Cerebellar cortex (tissue), 1 donor: ENCODE data around the gene ACOT13.
"Not testable (repeated sequence)": the region's sequence is repeated elsewhere in the genome, so short reads cannot be mapped to it uniquely, and the experiment has no call there.

Experiments used
- DNase-seq: peaks from one replicate; pipeline ENCODE4 v3.0.0-alpha.2; 2015; ENCODE audit warnings: low spot score

The ACOT13 gene

DNA sequence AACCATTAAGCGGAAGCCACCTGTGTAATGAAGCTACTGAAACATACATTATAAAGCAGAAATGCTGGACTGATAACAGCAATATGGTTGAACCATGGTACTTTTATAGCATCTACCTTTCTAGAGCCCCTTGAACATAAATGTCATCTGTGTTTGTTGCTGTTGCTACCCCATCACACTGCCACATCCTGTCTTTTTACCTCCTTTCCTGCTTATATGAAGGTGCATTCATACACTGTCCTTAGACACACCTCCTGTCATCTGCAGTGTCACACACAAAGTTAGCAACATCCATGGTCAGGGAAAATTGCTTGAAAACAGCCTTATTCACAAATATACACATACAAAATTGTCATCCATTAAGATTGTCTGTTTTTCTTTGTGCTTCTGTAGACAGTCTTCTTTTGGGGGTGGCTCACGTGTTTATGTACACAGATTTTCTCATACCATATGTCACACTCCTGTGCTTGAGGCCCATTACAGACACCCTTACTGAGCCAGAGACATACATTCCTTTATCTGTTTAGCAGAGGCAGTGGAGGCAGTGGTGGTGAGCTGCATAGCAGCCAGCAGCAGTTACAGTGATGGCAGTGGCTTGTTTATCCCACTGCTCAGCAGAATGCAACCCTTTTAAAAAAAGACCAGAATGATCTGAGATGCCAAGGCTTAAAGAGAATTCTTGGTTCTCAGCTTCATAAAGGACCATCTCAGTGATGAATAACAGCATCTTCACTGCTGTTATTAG, 26.1 kb downstream of the ACOT13 start:
- DNase-seq: no peak

DNA sequence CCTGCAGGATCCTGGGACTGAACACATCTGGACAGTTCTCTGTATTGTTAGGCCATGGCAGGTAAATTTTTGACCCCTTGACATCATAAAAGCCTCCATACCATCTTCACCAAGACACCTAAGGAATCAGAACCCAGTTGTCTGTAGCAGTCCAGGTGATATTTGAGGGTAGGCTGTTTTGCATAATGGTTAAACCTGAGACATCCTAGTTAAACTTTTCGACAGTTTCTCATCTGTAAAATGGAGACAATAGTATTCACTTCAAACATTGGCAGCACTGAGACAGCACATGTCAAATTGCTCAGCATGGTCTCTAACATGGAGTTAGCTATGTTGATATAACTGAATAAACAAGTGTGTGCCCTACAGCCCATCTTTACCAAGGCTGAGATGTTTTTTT, 27.3 kb downstream of the ACOT13 start:
- no peak for DNase-seq

GRCh38 chr6:24695635-24696034, 28.8 kb downstream of the ACOT13 start:
- DNase-seq: peak; percentile 67

- DNase-seq: no peak
Measured at GRCh38 chr6:24696097-24696496, 29.2 kb downstream of the ACOT13 start.

DNA sequence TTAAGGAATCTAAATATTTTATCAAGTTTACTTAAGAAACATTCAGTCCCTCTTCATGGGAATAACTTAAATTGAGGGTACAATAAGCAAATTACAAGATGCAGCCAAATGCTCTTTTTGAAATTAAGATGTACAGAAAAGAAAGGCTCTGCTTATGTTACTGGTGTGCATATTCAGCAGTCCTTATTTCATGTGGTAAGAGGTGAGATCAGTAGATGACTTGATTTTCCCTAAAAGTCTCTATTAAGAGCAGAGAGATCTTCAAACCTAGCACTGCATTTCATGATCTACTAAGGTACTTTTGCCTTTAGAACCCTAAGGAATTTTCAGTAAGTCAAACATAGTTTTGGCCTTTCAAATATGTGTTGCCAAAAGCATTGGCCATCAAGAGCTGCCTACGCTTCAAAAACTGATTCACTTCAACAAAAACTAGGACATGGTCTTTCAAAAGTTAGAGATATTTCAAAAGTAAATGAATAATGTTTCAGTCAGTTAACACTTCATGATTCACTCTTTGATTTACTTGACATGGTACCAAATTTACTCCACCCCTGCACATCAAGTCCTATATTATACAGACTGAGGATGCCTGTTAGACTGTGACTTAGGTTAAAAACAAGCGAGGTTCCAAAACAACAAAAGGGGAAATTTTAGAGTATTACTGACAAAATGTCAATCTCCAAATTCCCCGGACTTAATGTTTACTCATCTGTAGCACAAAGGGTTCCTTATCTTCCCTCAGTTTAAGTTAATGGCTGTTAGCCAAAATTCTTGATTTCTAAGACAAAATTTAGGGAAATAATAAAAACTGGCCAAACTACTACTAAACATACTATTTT, 32.9 kb downstream of the ACOT13 start:
- no peak for DNase-seq

- no peak for DNase-seq
Measured at GRCh38 chr6:24702720-24703282, 35.9 kb downstream of the ACOT13 start.

GRCh38 chr6:24704468-24704867, 37.6 kb downstream of the ACOT13 start:
- no peak for DNase-seq

- DNase-seq: no peak
Measured at GRCh38 chr6:24708612-24709011, 41.7 kb downstream of the ACOT13 start.

- no peak for DNase-seq
Measured at GRCh38 chr6:24709014-24709711, 42.3 kb downstream of the ACOT13 start.

DNA sequence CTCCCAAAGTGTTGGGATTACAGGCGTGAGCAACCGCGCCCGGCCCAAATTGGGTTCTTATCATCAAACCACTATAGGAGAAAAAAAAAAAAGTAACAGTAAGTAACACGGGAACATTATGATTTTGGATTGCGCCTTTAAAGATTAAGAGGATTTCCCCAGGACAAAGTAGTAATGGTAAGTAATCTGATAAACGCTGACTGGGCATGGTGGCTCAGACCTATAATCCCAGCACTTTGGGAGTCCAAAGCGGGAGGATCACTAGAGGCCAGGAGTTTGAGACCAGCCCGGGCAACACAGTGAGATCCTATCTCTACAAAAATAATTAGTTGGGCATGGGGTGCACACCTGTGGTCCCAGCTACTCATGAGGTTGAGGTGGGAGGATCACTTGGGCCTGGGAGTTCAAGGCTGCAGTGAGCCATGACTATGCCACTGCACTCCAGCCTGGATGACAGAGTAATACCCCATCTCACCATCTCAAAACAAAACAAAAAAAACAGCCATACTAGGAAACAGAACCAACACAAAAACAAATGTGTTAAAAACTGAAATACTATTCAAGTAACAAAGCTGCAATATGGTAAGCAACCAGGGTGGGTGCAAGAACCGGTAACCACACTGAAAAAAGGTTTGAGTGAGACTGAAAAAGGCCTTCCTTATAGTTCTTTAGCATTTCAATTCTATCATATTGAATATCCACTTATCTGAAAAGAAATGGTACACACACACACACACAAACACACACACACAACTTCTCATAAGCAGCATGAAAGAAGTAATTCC, 43.8 kb downstream of the ACOT13 start:
- no peak for DNase-seq

DNA sequence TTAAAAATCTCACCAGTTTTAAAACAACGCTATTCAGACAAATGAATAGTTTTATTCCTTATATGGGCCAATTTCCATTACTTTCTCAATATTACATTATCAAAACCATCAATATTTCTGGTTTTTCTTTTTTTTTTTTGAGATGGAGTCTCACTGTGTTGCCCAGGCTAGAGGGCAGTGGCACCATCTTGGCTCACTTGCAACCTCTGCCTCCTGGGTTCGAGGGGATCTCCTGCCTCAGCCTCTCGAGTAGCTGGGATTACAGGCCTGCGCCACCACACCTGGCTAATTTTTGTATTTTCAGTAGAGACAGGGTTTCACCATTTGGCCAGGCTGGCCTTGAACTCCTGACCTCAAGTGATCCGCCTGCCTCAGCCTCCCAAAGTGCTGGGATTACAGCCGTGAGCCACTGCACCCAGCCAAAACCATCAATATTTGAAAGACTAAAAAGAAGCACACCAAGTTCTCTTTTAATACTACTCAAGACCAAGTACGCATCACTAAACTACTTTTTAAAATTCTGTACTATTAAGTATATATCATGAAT, 49.8 kb downstream of the ACOT13 start:
- not testable (repeated sequence) for DNase-seq

- DNase-seq: no peak
Measured at GRCh38 chr6:24718449-24719124, 51.7 kb downstream of the ACOT13 start.

- DNase-seq: no peak
Measured at GRCh38 chr6:24719125-24719971, 52.5 kb downstream of the ACOT13 start, which contains the start of gene C6orf62. TSS of gene C6orf62 (minus strand) at chr6:24719154. CDS start at chr6:24718668, 486 bp downstream.

DNA sequence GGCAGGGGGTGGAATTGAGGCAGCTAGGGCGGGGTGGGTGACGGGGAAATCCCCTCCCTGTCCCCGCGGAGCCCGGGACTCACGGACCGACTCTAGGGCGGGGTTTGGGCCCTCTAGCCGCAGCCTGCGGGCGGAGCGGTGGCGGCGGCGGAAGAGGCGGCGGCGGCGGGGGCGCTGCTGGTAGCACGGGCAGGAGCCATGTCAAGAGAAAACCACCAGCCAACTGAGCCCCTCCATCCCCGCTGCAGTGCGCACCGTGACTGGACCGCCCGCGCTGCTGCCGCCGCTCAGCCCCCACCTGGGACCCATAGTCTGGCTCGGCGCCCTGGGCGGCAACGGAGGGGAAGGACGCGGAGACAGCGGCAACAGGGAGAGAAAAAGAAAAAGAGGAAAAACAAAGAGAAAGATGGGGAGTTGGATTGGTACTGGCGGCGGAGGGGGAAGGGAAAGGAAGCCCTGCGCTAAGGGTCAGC, 53.3 kb downstream of the ACOT13 start:
- DNase-seq: peak; percentile 37

GRCh38 chr6:24720604-24721460, 54.0 kb downstream of the ACOT13 start:
- peak; percentile 100 for DNase-seq

DNA sequence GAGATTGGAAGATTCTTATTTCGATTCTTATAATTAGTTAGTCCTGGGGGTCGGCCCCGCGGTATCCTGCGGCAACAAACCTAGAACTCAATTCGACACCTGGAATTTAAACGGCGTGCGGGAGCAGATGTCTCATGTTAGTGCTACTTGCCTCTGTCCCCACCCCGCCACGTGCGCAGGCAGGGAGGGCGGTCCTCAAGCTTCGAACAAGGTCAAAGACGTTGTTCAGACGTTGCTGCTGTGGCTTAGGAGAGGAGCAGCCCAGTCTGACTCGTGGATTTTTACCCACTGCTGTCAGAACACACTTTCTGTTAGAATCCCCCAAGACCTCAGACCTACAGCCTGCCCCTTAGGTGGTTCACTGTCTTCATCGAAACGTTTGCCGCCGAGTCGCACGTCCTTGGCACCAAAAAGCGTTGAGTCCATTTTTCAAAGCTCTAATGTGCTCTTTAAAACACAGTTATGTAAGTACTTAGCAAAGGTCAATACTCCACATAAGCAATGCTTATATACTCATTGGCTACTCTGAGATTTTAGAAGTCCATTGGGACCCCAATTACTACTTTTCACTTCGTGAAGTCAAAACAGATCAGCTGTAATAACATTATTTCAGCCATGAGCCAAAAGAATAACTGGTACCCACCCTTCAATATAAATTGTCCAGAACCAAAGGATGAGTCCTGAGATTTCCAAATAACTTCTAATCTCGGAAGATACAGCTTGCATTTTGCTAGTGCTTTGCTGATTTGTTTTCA, 54.8 kb downstream of the ACOT13 start:
- DNase-seq: no peak

- no peak for DNase-seq
Measured at GRCh38 chr6:24723270-24723669, 56.4 kb downstream of the ACOT13 start.

- DNase-seq: not testable (repeated sequence)
Measured at GRCh38 chr6:24730653-24731052, 63.8 kb downstream of the ACOT13 start.
